NCI-H2029 treated with DMSO at 0.1 percent for 48 hours (cell line): ENCODE results near the gene PVALB.
"Not testable (repeated sequence)": the region's sequence is repeated elsewhere in the genome, so short reads cannot be mapped to it uniquely, and the experiment has no call there.

Source experiments
- DNase-seq: peaks from one replicate; lab custom pipeline; 2025; lab: John Stamatoyannopoulos, UW

The PVALB gene

DNA sequence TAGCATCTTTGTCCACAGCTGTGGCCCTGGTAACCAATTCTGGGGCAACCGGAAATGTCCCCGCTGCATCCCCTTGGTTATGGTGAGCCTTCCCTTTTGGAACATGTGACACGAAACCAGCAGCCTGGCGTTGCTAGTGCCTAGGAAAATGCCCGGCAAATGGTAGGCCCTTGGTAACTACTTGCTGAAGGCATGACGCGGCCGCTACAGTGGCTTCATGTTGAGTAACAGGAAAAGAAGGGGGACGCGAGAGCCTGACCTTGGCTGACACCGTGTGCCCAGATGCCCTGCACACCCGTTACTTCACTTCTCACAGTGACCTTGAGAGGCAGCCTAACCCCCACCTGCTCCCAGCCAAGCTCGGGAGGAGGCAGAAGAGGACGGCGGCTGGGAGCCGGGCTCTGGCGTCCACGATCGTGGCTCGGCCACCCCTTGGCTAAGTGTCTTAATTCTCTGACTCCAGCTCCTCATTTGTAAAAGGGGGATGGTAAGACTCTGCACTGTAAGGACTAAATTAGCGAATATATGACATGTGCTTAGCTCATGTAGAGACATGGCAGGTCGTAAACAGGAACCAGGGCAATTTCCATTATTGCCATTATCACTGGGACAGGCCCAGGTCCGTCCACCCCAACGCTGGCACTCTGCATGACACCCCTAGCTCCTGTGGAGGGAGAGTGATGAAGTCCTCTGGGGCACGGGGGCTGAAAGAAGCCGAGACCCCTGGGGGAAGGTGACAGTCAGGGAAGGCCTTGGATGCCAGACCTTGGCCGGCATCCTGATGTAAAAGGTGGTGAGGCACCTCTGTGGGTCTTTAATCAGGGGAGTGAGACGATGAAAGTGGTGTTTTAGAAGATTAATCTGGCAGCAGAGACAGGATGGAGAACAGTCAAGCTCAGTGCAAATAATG is 59.8 kb downstream of the PVALB start:
- DNase-seq = no peak

DNA sequence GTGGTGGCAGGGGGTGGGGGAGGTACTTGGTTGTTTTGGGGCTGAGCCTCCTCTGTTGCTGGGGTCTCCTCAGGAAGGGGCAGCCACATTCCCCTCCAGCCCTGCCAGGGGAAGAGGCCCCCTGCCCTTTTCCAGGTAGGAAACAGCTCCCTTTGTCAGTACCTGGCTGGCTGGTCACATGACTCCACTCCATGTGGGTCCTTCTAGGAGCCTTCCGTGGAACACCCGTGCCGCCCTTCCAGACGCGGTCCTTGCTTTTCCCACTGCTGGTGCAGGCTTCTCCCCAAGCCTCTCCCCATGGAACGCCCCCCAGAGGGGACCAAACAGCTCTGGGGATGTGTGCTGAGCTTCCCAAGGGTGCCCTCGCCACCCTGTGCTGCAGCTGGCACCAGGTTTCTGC is 60.8 kb downstream of the PVALB start:
- DNase-seq = no peak

DNA sequence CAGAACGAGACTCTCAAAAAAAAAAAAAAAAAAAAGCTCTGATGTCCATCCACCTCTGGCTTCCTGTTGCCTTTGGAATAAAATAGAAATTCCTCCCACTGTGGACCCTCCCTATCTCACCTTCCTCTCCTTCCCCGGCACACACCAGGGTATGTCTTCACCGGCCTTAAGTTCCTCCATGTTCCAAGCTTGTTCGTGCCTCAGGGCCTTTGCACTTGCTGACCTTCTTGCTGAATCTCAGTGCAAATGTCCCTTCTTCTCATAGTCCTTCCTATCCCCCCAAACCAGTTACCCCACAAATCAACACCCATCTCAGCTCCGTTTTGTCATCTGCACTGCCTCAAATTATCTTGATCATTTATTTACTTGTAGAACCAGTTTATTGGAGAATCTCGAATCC is 61.5 kb downstream of the PVALB start:
- DNase-seq = no peak

- not testable (repeated sequence) for DNase-seq
These were observed 62.0 kb downstream of the PVALB start for GRCh38 chr22:36754881-36755280.

GRCh38 chr22:36753916-36754315 is 62.9 kb downstream of the PVALB start:
- DNase-seq = no peak

GRCh38 chr22:36753120-36753802 is 63.6 kb downstream of the PVALB start:
- DNase-seq = no peak
